ENCODE data around the gene AJUBA.

- TF ChIP-seq ATF1 (CRISPR knock-in tag; IDR thresholded peaks at IDR 0.05) (no peak), TP53 (CRISPR knock-in tag; IDR thresholded peaks at IDR 0.05) (no peak), MAX (CRISPR knock-in tag; IDR thresholded peaks at IDR 0.05) (no peak), IRF1 (CRISPR knock-in tag; IDR thresholded peaks at IDR 0.05) (no peak), E2F1 (CRISPR knock-in tag; IDR thresholded peaks at IDR 0.05) (no peak), ARID4B (CRISPR knock-in tag; IDR thresholded peaks at IDR 0.05; ENCODE audit: borderline replicate concordance) (no peak), NR3C1 (CRISPR knock-in tag; conservative IDR thresholded peaks at IDR 0.05; ENCODE audit: low read depth) (no peak), CTCF (IDR thresholded peaks at IDR 0.05) (no peak), ZNF416 (CRISPR knock-in tag; IDR thresholded peaks at IDR 0.05) (no peak), CREM (CRISPR knock-in tag; IDR thresholded peaks at IDR 0.05) (no peak), NFE2L1 (CRISPR knock-in tag; IDR thresholded peaks at IDR 0.05) (no peak), CBFB (CRISPR knock-in tag; IDR thresholded peaks at IDR 0.05; ENCODE audit: low read depth) (no peak), HMGXB4 (CRISPR knock-in tag; IDR thresholded peaks at IDR 0.05) (no peak), ATF2 (CRISPR knock-in tag; IDR thresholded peaks at IDR 0.05; ENCODE audit: borderline replicate concordance, low read depth) (no peak)
These were observed 56.0 kb downstream of the AJUBA start for GRCh38 chr14:22926316-22926715.

All from WTC11 (cell line).